Astrocyte of the spinal cord (primary cell): ENCODE data around the gene SPEM2.

Experiments
- DNase-seq: peaks from one replicate; pipeline ENCODE4 v3.0.0; 2011; ENCODE audit warnings: low read depth, low spot score
- H3K4me3 ChIP-seq: 2 replicates; pipeline ENCODE4 v1.5.1; 2011; ENCODE audit warnings: low read depth, mild to moderate bottlenecking, low read length, moderate library complexity
- CTCF ChIP-seq: IDR thresholded peaks from 2 replicates; pipeline ENCODE4 v1.5.1; 2012; ENCODE audit warnings: low read depth, mild to moderate bottlenecking, low read length, inconsistent platforms
- in situ Hi-C: cut with HindIII; loops from 2 replicates; pipeline ENCODE4 v1.10.0; 2017; ENCODE audit warnings: low sequenced_read_pairs

The SPEM2 gene

DNA sequence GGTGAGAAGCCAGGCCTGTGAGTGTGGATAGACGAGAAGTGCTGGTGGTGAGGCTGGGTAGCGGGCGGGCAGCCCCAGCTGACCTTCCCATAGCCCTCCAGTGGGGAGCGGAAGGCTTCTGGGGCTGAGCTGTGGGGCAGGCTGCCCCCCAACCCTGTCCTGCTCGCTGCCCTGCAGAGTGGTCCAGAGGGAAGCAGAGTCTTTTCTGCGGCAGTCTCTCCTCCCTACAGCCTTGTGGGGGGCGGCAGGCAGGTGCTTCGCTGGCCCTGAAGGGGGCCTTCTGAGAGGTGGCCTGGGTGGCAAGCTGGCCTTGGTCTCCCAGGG lies 14.0 kb upstream of the SPEM2 start:
- no peak for TF ChIP-seq CTCF
- in situ Hi-C loops = no loop called here
- no peak for DNase-seq
- no peak overlapping the region for H3K4me3 ChIP-seq

DNA sequence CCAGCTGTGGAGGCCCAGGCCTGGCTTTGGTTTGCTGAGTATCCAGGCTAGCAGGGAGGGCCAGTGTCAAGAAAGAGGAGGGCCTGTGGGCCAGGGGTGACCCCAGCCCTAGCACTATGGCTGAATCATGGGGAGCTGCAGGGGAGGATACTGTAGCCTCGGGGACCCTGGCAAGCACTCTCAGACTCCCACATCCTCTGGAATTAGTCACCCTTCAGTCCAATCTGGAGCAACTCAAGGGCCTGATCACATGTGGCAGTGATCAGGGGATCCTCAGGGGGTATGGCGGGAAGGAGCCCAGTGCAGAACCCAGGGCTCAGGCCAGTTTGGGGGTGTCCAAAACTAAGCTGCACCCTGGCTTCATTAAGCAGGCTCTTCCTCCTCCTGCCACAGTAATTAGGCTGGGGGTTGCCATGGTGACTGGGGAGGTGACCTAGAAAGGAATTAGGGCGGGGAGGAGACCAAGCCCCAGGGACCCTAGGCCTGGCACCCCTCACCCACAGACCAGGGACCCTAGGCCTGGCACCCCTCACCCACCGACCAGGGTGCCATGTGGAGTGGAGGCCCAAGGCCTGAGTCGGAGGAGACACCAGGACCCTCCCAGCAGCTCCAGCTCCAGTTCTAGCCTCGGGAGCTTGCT lies 11.9 kb upstream of the SPEM2 start:
- no peak for TF ChIP-seq CTCF
- in situ Hi-C loops = no loop called here
- no peak overlapping the region for H3K4me3 ChIP-seq
- peak; percentile 11 for DNase-seq

DNA sequence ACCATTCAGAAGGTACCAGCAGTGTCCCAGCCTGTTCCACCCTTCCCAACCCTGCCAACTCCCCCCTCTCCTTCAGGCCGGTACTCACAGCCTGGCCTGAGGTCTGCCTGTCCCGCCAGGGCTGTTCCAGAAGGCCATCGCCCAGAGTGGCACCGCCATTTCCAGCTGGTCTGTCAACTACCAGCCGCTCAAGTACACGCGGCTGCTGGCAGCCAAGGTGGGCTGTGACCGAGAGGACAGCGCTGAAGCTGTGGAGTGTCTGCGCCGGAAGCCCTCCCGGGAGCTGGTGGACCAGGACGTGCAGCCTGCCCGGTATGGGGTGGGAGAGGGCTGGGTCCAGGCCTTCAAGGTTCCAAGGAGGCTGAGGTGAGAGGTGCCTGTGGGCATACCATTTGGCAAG lies 10.6 kb upstream of the SPEM2 start:
- H3K4me3 ChIP-seq = no peak overlapping the region
- DNase-seq = no peak
- TF ChIP-seq CTCF = no peak
- in situ Hi-C loops = no loop called here

DNA sequence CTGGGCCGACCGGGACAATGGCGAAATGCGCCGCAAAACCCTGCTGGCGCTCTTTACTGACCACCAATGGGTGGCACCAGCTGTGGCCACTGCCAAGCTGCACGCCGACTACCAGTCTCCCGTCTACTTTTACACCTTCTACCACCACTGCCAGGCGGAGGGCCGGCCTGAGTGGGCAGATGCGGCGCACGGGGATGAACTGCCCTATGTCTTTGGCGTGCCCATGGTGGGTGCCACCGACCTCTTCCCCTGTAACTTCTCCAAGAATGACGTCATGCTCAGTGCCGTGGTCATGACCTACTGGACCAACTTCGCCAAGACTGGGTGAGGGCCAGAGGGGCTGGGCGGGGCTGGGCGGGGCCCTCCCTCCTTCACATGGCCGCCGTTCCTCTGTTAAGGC lies 9.6 kb upstream of the SPEM2 start:
- in situ Hi-C loops = no loop called here

DNA sequence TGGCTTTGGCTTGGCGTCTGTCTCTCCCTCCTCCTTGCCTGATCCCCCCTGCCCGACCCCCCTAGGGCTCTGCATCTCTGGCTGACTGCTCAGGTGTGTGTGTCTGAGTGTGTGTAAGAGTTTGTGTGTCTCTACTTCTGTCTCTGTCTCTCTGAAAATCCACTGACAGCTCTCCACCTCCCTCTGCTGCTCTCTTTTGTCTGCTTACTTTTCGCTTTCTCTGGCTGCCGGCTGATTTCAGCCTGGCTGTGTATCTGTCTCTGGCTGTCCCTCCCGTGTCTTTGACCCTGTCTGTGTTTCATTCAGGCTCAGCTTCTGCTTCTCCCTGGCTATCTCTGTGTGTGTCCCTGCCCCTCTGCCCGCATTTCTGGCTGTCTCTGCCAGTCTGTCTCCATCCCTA lies 9.1 kb upstream of the SPEM2 start:
- no peak for DNase-seq
- TF ChIP-seq CTCF = peak; percentile 1
- no peak overlapping the region for H3K4me3 ChIP-seq
- in situ Hi-C loops = no loop called here

More for the DNA sequence above, 9.6 kb upstream of the SPEM2 start:
- no peak for TF ChIP-seq CTCF
- no peak for DNase-seq
- H3K4me3 ChIP-seq = no peak overlapping the region

GRCh38 chr17:7417056-7417655 lies 8.3 kb upstream of the SPEM2 start:
- no peak overlapping the region for H3K4me3 ChIP-seq
- no peak for DNase-seq
- in situ Hi-C loops = no loop called here
- no peak for TF ChIP-seq CTCF
